ENCODE measurements around the gene UPK3A. TPM values are rescaled to one million over a fixed set of nuclear protein-coding genes. Genes with fewer than 3 reads are reported as not detected.

The UPK3A gene
- total and polyA plus RNA-seq, 2 of the 8 experiments (the other 6 are each of a cell fraction or from before 2014, with no cell fraction given): 0.35 to 1.7 TPM

GRCh38 chr22:45308957-45309421 is 24.2 kb downstream of the UPK3A start:
- POLR2A ChIA-PET (ENCODE audit: partially characterized antibody): interaction anchor here (0.6 to 2.5 kb wide), 7 partner anchors 9 to 82 kb away, joined by 3 to 13 read pairs (median 4); no protein-coding TSS in a partner anchor
- FAIRE-seq: no peak

More at GRCh38 chr22:45308957-45309421, 24.2 kb downstream of the UPK3A start:
- Histone ChIP-seq H2BK120ac (replicated peaks; ENCODE audit: low read depth, low read length) (peak overlapping the region; percentile 58), H3K4ac (replicated peaks; ENCODE audit: insufficient read length, low read depth, low read length) (peak overlapping the region; percentile 42), H2BK12ac (ENCODE audit: low read depth, low read length) (peak overlapping the region; percentile 81), H4K20me1 (replicated peaks in 1 of 2; ENCODE audit: control insufficient read depth in 1 of 2, insufficient read depth in 2 of 2, low read length in 2 of 2) (peaks cover 0 to 10% of the 10 kb centered on the region in 2 experiments), H3K79me2 (ENCODE audit: control insufficient read depth in 1 of 2, insufficient read depth in 2 of 2, low read length in 2 of 2) (peaks cover 0 to 23% of the 10 kb centered on the region in 2 experiments; a peak in 1 of 4 replicates), H4K91ac (replicated peaks; ENCODE audit: insufficient read length, low read length) (peak overlapping the region; percentile 75), H3K4me1 (replicated peaks in 1 of 4; ENCODE audit: control insufficient read depth in 3 of 4, insufficient read depth in 4 of 4, low read length in 3 of 4) (peaks cover 0 to 10% (median 7%) of the 10 kb centered on the region in 4 experiments; a peak in 5 of 7 replicates), H3K4me3 (ENCODE audit: extremely low read depth in 1 of 4, insufficient read depth in 2 of 4, low read depth in 3 of 4, low read length in 4 of 4) (peak overlapping the region in 3 of 4 experiments; percentile 24 to 88 (median 40); a peak in 5 of 8 replicates), H3K36me3 (ENCODE audit: control insufficient read depth in 2 of 4, insufficient read depth in 4 of 4, low read length in 3 of 4) (no peaks in the 10 kb centered on the region), H4K5ac (ENCODE audit: insufficient read length, low read depth, low read length) (peak overlapping the region; percentile 87), H3K23ac (ENCODE audit: insufficient read length) (no peak overlapping the region), H3K27me3 (replicated peaks in 1 of 4; ENCODE audit: control insufficient read depth in 3 of 4, extremely low read depth in 1 of 4, insufficient read depth in 3 of 4, low read length in 3 of 4) (peaks cover 0 to 4% (median 0%) of the 10 kb centered on the region in 4 experiments; a peak in 2 of 7 replicates), H2BK20ac (ENCODE audit: low read length) (0 out of 2 replicates have a peak overlapping the region, but pooled peaks have one; percentile 86), H2BK15ac (ENCODE audit: low read length) (0 out of 2 replicates have a peak overlapping the region, but pooled peaks have one; percentile 46), H3K14ac (ENCODE audit: insufficient read length) (no peak overlapping the region), H3K4me2 (ENCODE audit: insufficient read depth in 1 of 2, low read depth in 2 of 2, low read length in 2 of 2) (peak overlapping the region; percentile 67 to 93), H2AFZ (ENCODE audit: low read length) (peak overlapping the region; percentile 93), H3K18ac (ENCODE audit: extremely low read depth, low read length) (peak overlapping the region; percentile 62), H4K8ac (ENCODE audit: extremely low read depth, insufficient read depth, low read length) (peak overlapping the region; percentile 19), H3K23me2 (ENCODE audit: low read depth, low read length) (peaks cover 3% of the 10 kb centered on the region; the same call in 1 of the 2 replicates), H2AK5ac (ENCODE audit: low read depth, low read length) (no peak overlapping the region), H3K27ac (ENCODE audit: low read depth, low read length) (peak overlapping the region; percentile 54; the same call in 1 of the 2 replicates), H3K56ac (replicated peaks; ENCODE audit: insufficient read length, low read depth, low read length) (no peak overlapping the region), H3K9ac (replicated peaks in 1 of 4; ENCODE audit: extremely low read depth in 1 of 4, low read depth in 3 of 4, low read length in 3 of 4) (peak overlapping the region in 3 of 4 experiments; percentile 9 to 43 (median 29); a peak in 3 of 7 replicates), H2BK5ac (ENCODE audit: low read depth, low read length) (peak overlapping the region; percentile 88; the same call in 1 of the 2 replicates), H3K79me1 (ENCODE audit: low read depth, low read length) (peaks cover 4% of the 10 kb centered on the region; the same call in 1 of the 2 replicates), H3K9me3 (ENCODE audit: insufficient read depth in 2 of 2, low read depth in 1 of 2, low read length in 1 of 2) (no peaks in the 10 kb centered on the region)
- DNase-seq (ENCODE audit: low read depth in 1 of 2, low spot score in 2 of 2): peak in 1 of 2 experiments; percentile 54
- CTCF ChIA-PET (ENCODE audit: partially characterized antibody): interaction anchor here (0.9 to 3.3 kb wide), 2 partner anchors 10 to 14 kb away, joined by 4 to 14 read pairs; no protein-coding TSS in a partner anchor
- TF ChIP-seq E2F6 (IDR thresholded peaks at IDR 0.05): 0 out of 2 replicates have a peak, but pooled peaks have one; percentile 31
- no peak for TF ChIP-seq TAF7 (optimal IDR thresholded peaks at IDR 0.05; ENCODE audit: borderline replicate concordance, low read depth, low read length)
- 40% methylated on average over 25 of the region's 25 CpGs; no CpG with 5 or more reads in 1 of the 2 experiments for WGBS, 2 experiments (ENCODE audit: extremely low coverage in 1 of 2, insufficient coverage in 1 of 2, insufficient read length in 1 of 2, insufficient replicate concordance in 2 of 2, low coverage in 1 of 2, low lambda C conversion rate in 2 of 2, missing lambda C conversion rate in 1 of 2)
